Kasumi-1 (cell line): ENCODE data around the gene MED19.
A peak's percentile ranks its signal among the peaks of the same experiment; 100 is the strongest.
"Not testable (repeated sequence)": the region's sequence is repeated elsewhere in the genome, so short reads cannot be mapped to it uniquely, and the experiment has no call there.

ENCODE experiments used
- DNase-seq, 2 experiments: peaks; one replicate each; lab custom pipeline; 2025; lab: John Stamatoyannopoulos, UW

MED19 gene

GRCh38 chr11:57704932-57705331 is 7.1 kb downstream of the MED19 start:
- DNase-seq = no peak

GRCh38 chr11:57703341-57703740 is 8.7 kb downstream of the MED19 start:
- no peak for DNase-seq

- DNase-seq = no peak
These were observed 11.6 kb downstream of the MED19 start for GRCh38 chr11:57700425-57700824.

- DNase-seq = no peak
These were observed 12.2 kb downstream of the MED19 start for GRCh38 chr11:57699813-57700212.

GRCh38 chr11:57698843-57699365 is 13.1 kb downstream of the MED19 start:
- no peak for DNase-seq

- not testable (repeated sequence) for DNase-seq
These were observed 21.5 kb downstream of the MED19 start for GRCh38 chr11:57690474-57690873.

GRCh38 chr11:57681168-57681567 is 30.8 kb downstream of the MED19 start:
- DNase-seq = no peak

GRCh38 chr11:57680552-57680874 is 31.5 kb downstream of the MED19 start:
- DNase-seq = no peak

- no peak for DNase-seq
These were observed 32.6 kb downstream of the MED19 start for GRCh38 chr11:57679396-57679795.

GRCh38 chr11:57675176-57675941 is 36.7 kb downstream of the MED19 start:
- no peak for DNase-seq

GRCh38 chr11:57674251-57674650 is 37.8 kb downstream of the MED19 start:
- DNase-seq = no peak

- DNase-seq = peak; percentile 32 to 38
These were observed 43.6 kb downstream of the MED19 start for GRCh38 chr11:57668434-57668782.

- peak; percentile 98 for DNase-seq
These were observed 44.1 kb downstream of the MED19 start, which contains the start of gene ZDHHC5 for GRCh38 chr11:57667736-57668433. Gene ZDHHC5 (plus strand): TSS chr11:57668114. CDS start chr11:57673091, 4,977 bp downstream.

GRCh38 chr11:57667117-57667735 is 44.8 kb downstream of the MED19 start:
- DNase-seq = peak; percentile 98

GRCh38 chr11:57663975-57664374 is 48.0 kb downstream of the MED19 start:
- no peak for DNase-seq

GRCh38 chr11:57662893-57663292 is 49.1 kb downstream of the MED19 start:
- DNase-seq = peak; percentile 15 to 49

- no peak for DNase-seq
These were observed 52.3 kb downstream of the MED19 start for GRCh38 chr11:57659669-57660068.

- DNase-seq = peak in 1 of 2 experiments; percentile 23
These were observed 54.0 kb downstream of the MED19 start for GRCh38 chr11:57658023-57658361.

- peak; percentile 98 to 99 for DNase-seq
These were observed 54.6 kb downstream of the MED19 start, which contains the start of gene CLP1 for GRCh38 chr11:57657194-57658022. Gene CLP1 (plus strand): TSS chr11:57657762. CDS start chr11:57659477, 1,715 bp downstream.

GRCh38 chr11:57656885-57657193 is 55.2 kb downstream of the MED19 start:
- no peak for DNase-seq
